OCI-LY7 (cell line): ENCODE results near the gene RAPH1. TPM values are rescaled to one million over a fixed set of nuclear protein-coding genes. Genes with fewer than 3 reads are reported as not detected.

Source experiments
- BruUV-seq: library from RNA; stranded (reverse); fragments of 400-500 nt; replicated peaks from 2 replicates; lab custom pipeline; 2021; lab: Mats Ljungman, UMichigan
- CTCF ChIA-PET: fragments of 300-600 bp; sonication (Branson Sonifier 250); formaldehyde crosslinking; loops from one replicate; lab custom pipeline; 2022; ENCODE audit warnings: antibody characterized with exemption; ENCODE audit not compliant: unreplicated experiment; lab: Charles Lee
- POLR2A ChIA-PET: fragments of 300-600 bp; sonication (Branson Sonifier 250); formaldehyde crosslinking; loops from one replicate; lab custom pipeline; 2022; ENCODE audit warnings: antibody characterized with exemption; lab: Charles Lee
- DNase-seq: peaks from one replicate; pipeline ENCODE4 v3.0.0-alpha.2; 2015; ENCODE audit warnings: low spot score
- H2AFZ ChIP-seq: fragments of 200-600 bp; sonication (generic), shearing (Covaris generic); 2 replicates; pipeline ENCODE4 v1.6.1; 2014; ENCODE audit warnings: mild to moderate bottlenecking, antibody characterized with exemption, low read length, moderate library complexity
- H3K27ac ChIP-seq: fragments of 200-600 bp; sonication (generic); 2 replicates; pipeline ENCODE4 v1.5.1; 2014; ENCODE audit warnings: mixed run types, low read depth, mild to moderate bottlenecking, moderate library complexity, low read length, inconsistent platforms; ENCODE audit not compliant: poor library complexity, severe bottlenecking
- H3K36me3 ChIP-seq: fragments of 200-600 bp; sonication (generic); 2 replicates; pipeline ENCODE4 v1.6.1; 2014; ENCODE audit warnings: mild to moderate bottlenecking, antibody characterized with exemption, low read length, moderate library complexity, mixed read lengths; ENCODE audit not compliant: insufficient read depth
- H3K4me1 ChIP-seq: fragments of 200-600 bp; sonication (generic); 2 replicates; pipeline ENCODE4 v1.5.1; 2014; ENCODE audit warnings: mild to moderate bottlenecking, low read length; ENCODE audit not compliant: insufficient read depth, poor library complexity, severe bottlenecking
- H3K4me2 ChIP-seq: fragments of 200-600 bp; sonication (generic); 2 replicates; pipeline ENCODE4 v1.6.1; 2014; ENCODE audit warnings: mild to moderate bottlenecking, low read length
- H3K4me3 ChIP-seq: fragments of 200-600 bp; sonication (generic); 2 replicates; pipeline ENCODE4 v1.5.1; 2014; ENCODE audit warnings: mild to moderate bottlenecking, low read depth, low read length; ENCODE audit not compliant: poor library complexity, severe bottlenecking
- H3K79me2 ChIP-seq: fragments of 200-600 bp; sonication (generic); 2 replicates; pipeline ENCODE4 v1.6.1; 2016; ENCODE audit warnings: low read depth, mild to moderate bottlenecking, low read length, moderate library complexity, mixed read lengths; ENCODE audit not compliant: insufficient read depth
- H3K9me2 ChIP-seq: fragments of 200-600 bp; sonication (generic); 2 replicates; pipeline ENCODE4 v1.6.1; 2016; ENCODE audit warnings: mild to moderate bottlenecking, low read length, mixed read lengths; ENCODE audit not compliant: insufficient read depth
- H3K9me3 ChIP-seq: fragments of 200-600 bp; sonication (generic); 2 replicates; pipeline ENCODE4 v1.6.1; 2014; ENCODE audit warnings: mild to moderate bottlenecking, mixed run types, low read length, mixed read lengths
- H4K20me1 ChIP-seq: fragments of 200-600 bp; sonication (generic); 2 replicates; pipeline ENCODE4 v1.6.1; 2014; ENCODE audit warnings: mild to moderate bottlenecking, antibody characterized with exemption, low read length, moderate library complexity, mixed read lengths; ENCODE audit not compliant: insufficient read depth
- CTCF ChIP-seq: fragments of 200-600 bp; sonication (generic); conservative IDR thresholded peaks from 2 replicates; pipeline ENCODE4 v1.5.1; 2014; ENCODE audit warnings: mild to moderate bottlenecking, antibody characterized with exemption, low read length, moderate library complexity, mixed read lengths
- EZH2phosphoT487 ChIP-seq: fragments of 200-600 bp; sonication (generic); IDR thresholded peaks from 2 replicates; pipeline ENCODE4 v1.6.1; 2018; ENCODE audit warnings: low read depth, borderline replicate concordance, mild to moderate bottlenecking, mixed run types, antibody characterized with exemption, low read length, moderate library complexity, mixed read lengths
- intact Hi-C: fragments of 100-400 bp; cut with micrococcal nuclease; formaldehyde crosslinking; loops from one replicate; pipeline ENCODE4 v1.10.0; 2022; ENCODE audit not compliant: unreplicated experiment
- total RNA-seq, 2 experiments: library from RNA; depleted of rRNA in 1 of 2; stranded (reverse); fragments of >200 nt in 1 of 2; shearing (Covaris generic) in 1 of 2; gene quantifications; 2 replicates each; pipeline ENCODE4 v1.2.3, GENCODE V29; 2014 to 2022

The RAPH1 gene
- total RNA-seq, 2 experiments from 2014 or later, result 4.0 to 21.5 TPM

GRCh38 chr2:203550266-203550665, 15.2 kb upstream of the RAPH1 start:
- BruUV-seq, result no TSS peak
- ChIA-PET POLR2A (interaction anchor here (0.6 to 1.1 kb wide), 3 partner anchors 9 to 907 kb away, joined by 3 to 4 read pairs (median 3); no protein-coding TSS in a partner anchor), CTCF (interaction anchor here (0.8 to 1.0 kb wide), 2 partner anchors 9 to 66 kb away, joined by 3 read pairs; no protein-coding TSS in a partner anchor)
- DNase-seq, result no peak
- no peak overlapping the region for H3K4me2 ChIP-seq
- intact Hi-C loops, result no loop called here
- no peaks in the 10 kb centered on the region for H3K9me3 ChIP-seq
- no peak overlapping the region for H3K27ac ChIP-seq
- no peaks in the 10 kb centered on the region for H3K4me1 ChIP-seq
- no peaks in the 10 kb centered on the region for H4K20me1 ChIP-seq
- no peaks in the 10 kb centered on the region for H3K36me3 ChIP-seq
- no peak overlapping the region for H3K4me3 ChIP-seq
- no peaks in the 10 kb centered on the region for H3K9me2 ChIP-seq
- no peaks in the 10 kb centered on the region for H3K79me2 ChIP-seq
- H2AFZ ChIP-seq, result no peak overlapping the region
- TF ChIP-seq CTCF (no peak), EZH2phosphoT487 (no peak)

GRCh38 chr2:203549406-203549805, 14.3 kb upstream of the RAPH1 start:
- no peak overlapping the region for H3K27ac ChIP-seq
- no peaks in the 10 kb centered on the region for H3K36me3 ChIP-seq
- no peaks in the 10 kb centered on the region for H4K20me1 ChIP-seq
- TF ChIP-seq CTCF (no peak), EZH2phosphoT487 (no peak)
- no peak for DNase-seq
- ChIA-PET CTCF (interaction anchor here (0.7 to 1.0 kb wide), 2 partner anchors 8 to 66 kb away, joined by 3 to 16 read pairs; no protein-coding TSS in a partner anchor), POLR2A (interaction anchor here (0.6 to 0.7 kb wide), 3 partner anchors 15 to 66 kb away, joined by 3 to 4 read pairs (median 3); no protein-coding TSS in a partner anchor)
- no peaks in the 10 kb centered on the region for H3K9me3 ChIP-seq
- H3K4me2 ChIP-seq, result no peak overlapping the region
- no TSS peak for BruUV-seq
- intact Hi-C loops, result no loop called here
- H3K4me3 ChIP-seq, result no peak overlapping the region
- H2AFZ ChIP-seq, result no peak overlapping the region
- H3K79me2 ChIP-seq, result no peaks in the 10 kb centered on the region
- no peaks in the 10 kb centered on the region for H3K9me2 ChIP-seq
- no peaks in the 10 kb centered on the region for H3K4me1 ChIP-seq

GRCh38 chr2:203548887-203549286, 13.8 kb upstream of the RAPH1 start:
- no TSS peak for BruUV-seq
- H3K4me2 ChIP-seq, result no peak overlapping the region
- POLR2A ChIA-PET, result interaction anchor here (0.6 to 0.7 kb wide), 2 partner anchors 15 to 63 kb away, joined by 3 to 4 read pairs; no protein-coding TSS in a partner anchor
- no peaks in the 10 kb centered on the region for H3K4me1 ChIP-seq
- no peak overlapping the region for H3K27ac ChIP-seq
- no peaks in the 10 kb centered on the region for H3K9me2 ChIP-seq
- H2AFZ ChIP-seq, result no peak overlapping the region
- no peaks in the 10 kb centered on the region for H3K36me3 ChIP-seq
- CTCF ChIA-PET, result interaction anchor here (0.7 kb wide), 1 partner anchor 66 kb away, joined by 16 read pairs; no protein-coding TSS in a partner anchor
- intact Hi-C loops, result no loop called here
- no peak for TF ChIP-seq EZH2phosphoT487
- no peak for TF ChIP-seq CTCF
- H3K4me3 ChIP-seq, result no peak overlapping the region
- H3K9me3 ChIP-seq, result no peaks in the 10 kb centered on the region
- no peak for DNase-seq
- H4K20me1 ChIP-seq, result no peaks in the 10 kb centered on the region
- no peaks in the 10 kb centered on the region for H3K79me2 ChIP-seq
